ENCODE measurements around the gene RFX2. TPM values are rescaled to one million over a fixed set of nuclear protein-coding genes. Genes with fewer than 3 reads are reported as not detected.
A peak's percentile ranks its signal among the peaks of the same experiment; 100 is the strongest.
"Not testable (repeated sequence)": the region's sequence is repeated elsewhere in the genome, so short reads cannot be mapped to it uniquely, and the experiment has no call there.

Gene RFX2
- total RNA-seq, 1 donor from 2014 or later: 6.2 TPM

GRCh38 chr19:5966215-5966614 lies 144.1 kb downstream of the RFX2 start:
- no peak for DNase-seq (ENCODE audit: low spot score)
- peaks cover 99% of the 10 kb centered on the region for H4K20me1 ChIP-seq (ENCODE audit: low read depth)
- no peak overlapping the region for H3K9ac ChIP-seq
- H3K4me3 ChIP-seq: no peak overlapping the region
- no peak overlapping the region for H3K27ac ChIP-seq
- H3F3A ChIP-seq (ENCODE audit: low read depth): peaks cover 24% of the 10 kb centered on the region
- H3K9me3 Mint-ChIP-seq: no peaks in the 10 kb centered on the region
- H3K4me1 ChIP-seq: peaks cover 13% of the 10 kb centered on the region
- H3K4me1 Mint-ChIP-seq: peaks cover 43% of the 10 kb centered on the region
- no peak overlapping the region for H3K27ac Mint-ChIP-seq
- H3K79me2 ChIP-seq (ENCODE audit: low read depth): peaks cover 99% of the 10 kb centered on the region
- H2AFZ ChIP-seq (replicated peaks): no peak overlapping the region
- peaks cover 6% of the 10 kb centered on the region for H3K27me3 Mint-ChIP-seq (ENCODE audit: insufficient read depth, low read depth)
- no peak overlapping the region for H3K4me3 Mint-ChIP-seq
- no peaks in the 10 kb centered on the region for H3K36me3 ChIP-seq
- H3K4me2 ChIP-seq: no peak overlapping the region
- no peaks in the 10 kb centered on the region for H3K9me3 ChIP-seq (ENCODE audit: low read depth)
- TF ChIP-seq, protein P1, sequence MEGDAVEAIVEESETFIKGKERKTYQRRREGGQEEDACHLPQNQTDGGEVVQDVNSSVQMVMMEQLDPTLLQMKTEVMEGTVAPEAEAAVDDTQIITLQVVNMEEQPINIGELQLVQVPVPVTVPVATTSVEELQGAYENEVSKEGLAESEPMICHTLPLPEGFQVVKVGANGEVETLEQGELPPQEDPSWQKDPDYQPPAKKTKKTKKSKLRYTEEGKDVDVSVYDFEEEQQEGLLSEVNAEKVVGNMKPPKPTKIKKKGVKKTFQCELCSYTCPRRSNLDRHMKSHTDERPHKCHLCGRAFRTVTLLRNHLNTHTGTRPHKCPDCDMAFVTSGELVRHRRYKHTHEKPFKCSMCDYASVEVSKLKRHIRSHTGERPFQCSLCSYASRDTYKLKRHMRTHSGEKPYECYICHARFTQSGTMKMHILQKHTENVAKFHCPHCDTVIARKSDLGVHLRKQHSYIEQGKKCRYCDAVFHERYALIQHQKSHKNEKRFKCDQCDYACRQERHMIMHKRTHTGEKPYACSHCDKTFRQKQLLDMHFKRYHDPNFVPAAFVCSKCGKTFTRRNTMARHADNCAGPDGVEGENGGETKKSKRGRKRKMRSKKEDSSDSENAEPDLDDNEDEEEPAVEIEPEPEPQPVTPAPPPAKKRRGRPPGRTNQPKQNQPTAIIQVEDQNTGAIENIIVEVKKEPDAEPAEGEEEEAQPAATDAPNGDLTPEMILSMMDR (IDR thresholded peaks at IDR 0.05): no peak
- no peak for TF ChIP-seq EZH2 (IDR thresholded peaks at IDR 0.05)
- TF ChIP-seq EZH2phosphoT487 (IDR thresholded peaks at IDR 0.05): no peak
- peaks cover 2% of the 10 kb centered on the region for H3K36me3 Mint-ChIP-seq
- H3K27me3 ChIP-seq: no peaks in the 10 kb centered on the region

DNA sequence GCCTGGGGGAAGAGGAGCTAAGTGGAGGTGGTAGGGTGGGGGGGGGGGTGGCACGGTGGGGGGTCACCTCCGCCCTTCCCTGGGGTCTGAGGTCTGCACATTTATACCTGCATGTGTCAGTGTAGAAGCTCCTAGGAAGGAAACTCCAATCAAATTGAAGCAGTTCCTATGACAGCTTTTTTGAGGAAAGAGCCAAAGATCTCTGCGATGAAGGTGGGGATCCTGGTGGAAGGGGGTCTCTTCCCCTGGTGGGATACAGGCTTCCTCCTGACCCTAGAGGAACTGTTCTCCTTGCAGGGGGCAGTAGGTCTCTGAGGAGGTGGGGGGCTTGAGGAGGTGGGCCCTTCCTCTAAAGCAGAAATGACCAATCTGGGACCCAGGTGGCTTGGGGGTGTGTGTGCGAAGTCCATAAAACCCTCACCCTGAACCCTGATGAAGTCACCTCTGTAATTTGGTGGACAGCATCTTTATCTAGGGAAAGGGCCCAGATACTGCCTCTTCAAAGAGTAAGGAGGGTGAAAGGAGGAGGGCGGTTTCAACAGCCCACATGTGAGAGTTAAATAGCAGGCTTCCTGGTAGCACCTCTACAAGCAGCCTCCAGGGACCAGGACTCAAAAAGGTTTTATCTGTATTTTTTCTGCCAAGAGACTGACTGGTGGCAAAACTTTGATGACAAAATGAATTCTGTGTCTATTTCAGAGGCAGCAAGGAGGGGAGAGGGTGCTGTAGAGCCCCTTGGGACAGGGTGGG lies 145.3 kb downstream of the RFX2 start:
- Histone ChIP-seq H3K9me3 (ENCODE audit: low read depth) (no peaks in the 10 kb centered on the region), H3K79me2 (ENCODE audit: low read depth) (peaks cover 99% of the 10 kb centered on the region), H3F3A (ENCODE audit: low read depth) (peaks cover 20% of the 10 kb centered on the region), H3K27me3 (no peaks in the 10 kb centered on the region), H3K9ac (no peak overlapping the region), H3K36me3 (no peaks in the 10 kb centered on the region), H3K27ac (no peak overlapping the region), H2AFZ (replicated peaks) (no peak overlapping the region), H3K4me1 (peaks cover 16% of the 10 kb centered on the region), H4K20me1 (ENCODE audit: low read depth) (peaks cover 100% of the 10 kb centered on the region), H3K4me3 (no peak overlapping the region), H3K4me2 (no peak overlapping the region)
- no peak for DNase-seq (ENCODE audit: low spot score)
- no peak overlapping the region for H3K27ac Mint-ChIP-seq
- H3K4me3 Mint-ChIP-seq: no peak overlapping the region
- TF ChIP-seq, protein P1 (IDR thresholded peaks at IDR 0.05): no peak
- TF ChIP-seq EZH2 (IDR thresholded peaks at IDR 0.05) (no peak), EZH2phosphoT487 (IDR thresholded peaks at IDR 0.05) (no peak)
- peaks cover 52% of the 10 kb centered on the region for H3K4me1 Mint-ChIP-seq
- no peaks in the 10 kb centered on the region for H3K9me3 Mint-ChIP-seq
- peaks cover 6% of the 10 kb centered on the region for H3K27me3 Mint-ChIP-seq (ENCODE audit: insufficient read depth, low read depth)
- H3K36me3 Mint-ChIP-seq: no peaks in the 10 kb centered on the region

GRCh38 chr19:5963855-5964254 lies 146.4 kb downstream of the RFX2 start:
- no peaks in the 10 kb centered on the region for H3K9me3 Mint-ChIP-seq
- Histone ChIP-seq H3K4me3 (no peak overlapping the region), H2AFZ (replicated peaks) (no peak overlapping the region), H3K4me1 (peaks cover 15% of the 10 kb centered on the region), H3K79me2 (ENCODE audit: low read depth) (peaks cover 99% of the 10 kb centered on the region), H3F3A (ENCODE audit: low read depth) (peaks cover 9% of the 10 kb centered on the region), H3K27me3 (no peaks in the 10 kb centered on the region), H3K9me3 (ENCODE audit: low read depth) (no peaks in the 10 kb centered on the region), H3K4me2 (no peak overlapping the region), H4K20me1 (ENCODE audit: low read depth) (peaks cover 100% of the 10 kb centered on the region), H3K36me3 (no peaks in the 10 kb centered on the region), H3K27ac (no peak overlapping the region), H3K9ac (no peak overlapping the region)
- peaks cover 60% of the 10 kb centered on the region for H3K4me1 Mint-ChIP-seq
- no peak overlapping the region for H3K4me3 Mint-ChIP-seq
- DNase-seq (ENCODE audit: low spot score): no peak
- no peak overlapping the region for H3K27ac Mint-ChIP-seq
- H3K27me3 Mint-ChIP-seq (ENCODE audit: insufficient read depth, low read depth): peaks cover 6% of the 10 kb centered on the region
- TF ChIP-seq, protein P1 (IDR thresholded peaks at IDR 0.05): no peak
- TF ChIP-seq EZH2phosphoT487 (IDR thresholded peaks at IDR 0.05): no peak
- TF ChIP-seq EZH2 (IDR thresholded peaks at IDR 0.05): no peak
- no peaks in the 10 kb centered on the region for H3K36me3 Mint-ChIP-seq

DNA sequence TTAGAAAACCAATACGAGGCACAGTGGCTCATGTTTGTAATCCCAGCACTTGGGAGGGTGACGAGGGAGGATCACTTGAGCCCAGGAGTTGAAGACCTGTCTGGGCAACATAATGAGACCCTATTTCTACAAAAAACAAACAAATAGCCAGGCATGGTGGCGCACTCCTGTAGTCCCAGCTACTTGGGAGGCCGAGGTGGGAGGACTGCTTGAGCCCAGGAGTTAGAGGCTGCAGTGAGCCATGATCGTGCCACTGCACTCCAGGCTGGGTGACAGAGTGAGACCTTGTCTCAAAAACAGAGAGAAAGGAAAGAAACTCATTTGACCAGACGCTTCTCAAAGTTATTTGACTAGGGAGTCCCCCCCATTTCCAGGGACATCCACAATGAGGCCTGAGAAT lies 147.0 kb downstream of the RFX2 start:
- not testable (repeated sequence) for H3F3A ChIP-seq (ENCODE audit: low read depth); H3K27me3 ChIP-seq; H3K9me3 Mint-ChIP-seq; H3K36me3 Mint-ChIP-seq; H3K9ac ChIP-seq; H3K9me3 ChIP-seq (ENCODE audit: low read depth); H3K36me3 ChIP-seq; H3K27ac ChIP-seq; H3K4me2 ChIP-seq; DNase-seq (ENCODE audit: low spot score); H3K4me3 Mint-ChIP-seq; H3K27me3 Mint-ChIP-seq (ENCODE audit: insufficient read depth, low read depth); H2AFZ ChIP-seq (replicated peaks); H3K4me3 ChIP-seq; H3K4me1 ChIP-seq
- Mint-ChIP-seq H3K27ac (peak overlapping the region; percentile 79), H3K4me1 (peaks cover 56% of the 10 kb centered on the region)
- H4K20me1 ChIP-seq (ENCODE audit: low read depth): peaks cover 100% of the 10 kb centered on the region
- peaks cover 100% of the 10 kb centered on the region for H3K79me2 ChIP-seq (ENCODE audit: low read depth)
